B cell (primary cell): Measurements from ENCODE around the gene SH3RF1. TPM values are rescaled to one million over a fixed set of nuclear protein-coding genes. Genes with fewer than 3 reads are reported as not detected.

Experiments
- ATAC-seq: fragments of 200-7000 bp; cut with Tn5 transposase; one replicate; pipeline ENCODE4 v1.10.0; 2021; ENCODE audit warnings: low read depth, mild to moderate bottlenecking, moderate number of reproducible peaks, moderate library complexity
- CTCF ChIA-PET: fragments of 350-600 bp; sonication (Branson Sonifier 250); formaldehyde crosslinking; loops from one replicate; lab custom pipeline; 2021; ENCODE audit warnings: antibody characterized with exemption, inconsistent platforms; lab: Charles Lee
- POLR2A ChIA-PET: fragments of 350-600 bp; sonication (Branson Sonifier 250); formaldehyde crosslinking; loops from one replicate; lab custom pipeline; 2021; ENCODE audit warnings: antibody characterized with exemption; lab: Charles Lee
- DNase-seq: peaks from one replicate; pipeline ENCODE4 v3.0.0; 2013
- H2AFZ ChIP-seq: 2 replicates; pipeline ENCODE4 v1.6.1; 2012; ENCODE audit warnings: mild to moderate bottlenecking, low read depth, low read length; ENCODE audit not compliant: insufficient read depth, poor library complexity, severe bottlenecking
- H3K27ac ChIP-seq, 2 donors: 1 replicate in 1 of 2; 2 replicates in 1 of 2; pipeline ENCODE4 v1.5.1; 2012 to 2013; ENCODE audit warnings: low read length in 2 of 2, mild to moderate bottlenecking in 2 of 2, moderate library complexity in 1 of 2
- H3K27me3 ChIP-seq, 4 experiments: fragments of 200-600 bp in 1 of 4; sonication (generic) in 1 of 4; replicated peaks in 1 of 4; 1 replicate in 2 of 4; 2 replicates in 2 of 4; pipeline versions ENCODE4 v1.6.1 to v1.7.0; 2013 to 2016; ENCODE audit warnings: low read length in 3 of 4, mild to moderate bottlenecking in 2 of 4, mixed read lengths in 1 of 4, moderate library complexity in 1 of 4; ENCODE audit not compliant: insufficient read depth in 4 of 4, control insufficient read depth in 3 of 4; ENCODE audit errors: control extremely low read depth in 1 of 4
- H3K36me3 ChIP-seq, 2 experiments: replicated peaks in 1 of 2; 1 replicate in 1 of 2; 2 replicates in 1 of 2; pipeline versions ENCODE4 v1.6.1 to v1.7.1; 2013; ENCODE audit warnings: low read length in 1 of 2; ENCODE audit not compliant: insufficient read depth in 2 of 2, control insufficient read depth in 1 of 2; ENCODE audit errors: control extremely low read depth in 1 of 2, extremely low read depth in 1 of 2
- H3K4me1 ChIP-seq, 2 donors: fragments of 200-600 bp in 1 of 2; sonication (generic) in 1 of 2; 1 replicate in 1 of 2; 2 replicates in 1 of 2; pipeline versions ENCODE4 v1.5.1 to v1.6.1; 2013 to 2017; ENCODE audit warnings: low read length in 2 of 2; ENCODE audit not compliant: control insufficient read depth in 2 of 2, insufficient read depth in 2 of 2
- H3K4me2 ChIP-seq: replicated peaks from 2 replicates; pipeline ENCODE3; 2012; ENCODE audit warnings: mild to moderate bottlenecking, low read depth, low read length; ENCODE audit not compliant: poor library complexity, severe bottlenecking
- H3K4me3 ChIP-seq, 5 experiments: fragments of 200-600 bp in 1 of 5; sonication (generic) in 1 of 5; 1 replicate in 3 of 5; 2 replicates in 2 of 5; pipeline versions ENCODE4 v1.5.1 to v1.7.0; 2011 to 2016; ENCODE audit warnings: low read length in 4 of 5, mild to moderate bottlenecking in 4 of 5, low read depth in 2 of 5, control low read depth in 1 of 5, moderate library complexity in 1 of 5; ENCODE audit not compliant: insufficient read depth in 1 of 5; ENCODE audit errors: control extremely low read depth in 1 of 5, extremely low read depth in 1 of 5
- H3K79me2 ChIP-seq: fragments of 200-600 bp; sonication (generic); one replicate; pipeline ENCODE4 v1.6.0; 2016; ENCODE audit warnings: low read length; ENCODE audit not compliant: control insufficient read depth, insufficient read depth
- H3K9ac ChIP-seq: fragments of 200-600 bp; sonication (generic); 2 replicates; pipeline ENCODE4 v1.6.1; 2017; ENCODE audit warnings: mild to moderate bottlenecking, low read length, moderate library complexity
- H3K9me3 ChIP-seq, 3 donors: one replicate each; pipeline versions ENCODE4 v1.6.1 to v1.7.1; 2013; ENCODE audit warnings: low read length in 2 of 3; ENCODE audit not compliant: control insufficient read depth in 2 of 3, insufficient read depth in 1 of 3; ENCODE audit errors: control extremely low read depth in 1 of 3
- H4K20me1 ChIP-seq: 2 replicates; pipeline ENCODE4 v1.6.0; 2012; ENCODE audit warnings: mild to moderate bottlenecking, low read length; ENCODE audit not compliant: insufficient read depth, control insufficient read depth, poor library complexity, severe bottlenecking
- H3K27ac Mint-ChIP-seq: one replicate; pipeline ENCODE4 v1.8.0; 2021; ENCODE audit warnings: mixed read lengths
- H3K27me3 Mint-ChIP-seq: one replicate; pipeline ENCODE4 v1.8.0; 2021; ENCODE audit warnings: mixed read lengths
- H3K4me1 Mint-ChIP-seq: one replicate; pipeline ENCODE4 v1.8.0; 2021; ENCODE audit warnings: mixed read lengths
- H3K4me3 Mint-ChIP-seq: one replicate; pipeline ENCODE4 v1.8.0; 2021; ENCODE audit warnings: mixed read lengths
- H3K9me3 Mint-ChIP-seq: one replicate; pipeline ENCODE4 v1.8.0; 2022; ENCODE audit warnings: mixed read lengths; ENCODE audit not compliant: insufficient read depth
- EZH2 ChIP-seq: IDR thresholded peaks from 2 replicates; pipeline ENCODE4 v1.6.1; 2012; ENCODE audit warnings: borderline replicate concordance, low read depth, mild to moderate bottlenecking, moderate library complexity, low read length; ENCODE audit not compliant: insufficient read depth, poor library complexity, severe bottlenecking
- WGBS: methylation state at CpG from one replicate; pipeline ENCODE4 v1.1.5; 2013; ENCODE audit warnings: missing lambda C conversion rate; ENCODE audit not compliant: insufficient coverage; 5-methylcytosine and 5-hydroxymethylcytosine counted together
- intact Hi-C: fragments of 100-400 bp; cut with micrococcal nuclease; formaldehyde crosslinking; loops from one replicate; pipeline ENCODE4 v1.10.0; 2022
- polyA plus RNA-seq: library from polyadenylated mRNA; depleted of rRNA; stranded (reverse); fragments of >200 nt; gene quantifications from 2 replicates; pipeline ENCODE4 v1.2.3, GENCODE V29; 2012
- total RNA-seq, 2 donors: library from RNA; stranded (reverse); fragments of 120-200 nt in 1 of 2; gene quantifications; 1 replicate in 1 of 2; 2 replicates in 1 of 2; pipeline versions ENCODE4 v1.2.3 to v1.2.4, GENCODE V29; 2013 to 2022
- TF ChIP-seq, protein P1 (sequence below): fragments of 200-600 bp; IDR thresholded peaks from one replicate; pipeline ENCODE4 v1.8.0; 2022; ENCODE audit warnings: antibody characterized with exemption, mild to moderate bottlenecking

The SH3RF1 gene
- total and polyA plus RNA-seq, 2 donors (not counting 1 experiment from before 2014, with no cell fraction given): 2.0 to 5.4 TPM

DNA sequence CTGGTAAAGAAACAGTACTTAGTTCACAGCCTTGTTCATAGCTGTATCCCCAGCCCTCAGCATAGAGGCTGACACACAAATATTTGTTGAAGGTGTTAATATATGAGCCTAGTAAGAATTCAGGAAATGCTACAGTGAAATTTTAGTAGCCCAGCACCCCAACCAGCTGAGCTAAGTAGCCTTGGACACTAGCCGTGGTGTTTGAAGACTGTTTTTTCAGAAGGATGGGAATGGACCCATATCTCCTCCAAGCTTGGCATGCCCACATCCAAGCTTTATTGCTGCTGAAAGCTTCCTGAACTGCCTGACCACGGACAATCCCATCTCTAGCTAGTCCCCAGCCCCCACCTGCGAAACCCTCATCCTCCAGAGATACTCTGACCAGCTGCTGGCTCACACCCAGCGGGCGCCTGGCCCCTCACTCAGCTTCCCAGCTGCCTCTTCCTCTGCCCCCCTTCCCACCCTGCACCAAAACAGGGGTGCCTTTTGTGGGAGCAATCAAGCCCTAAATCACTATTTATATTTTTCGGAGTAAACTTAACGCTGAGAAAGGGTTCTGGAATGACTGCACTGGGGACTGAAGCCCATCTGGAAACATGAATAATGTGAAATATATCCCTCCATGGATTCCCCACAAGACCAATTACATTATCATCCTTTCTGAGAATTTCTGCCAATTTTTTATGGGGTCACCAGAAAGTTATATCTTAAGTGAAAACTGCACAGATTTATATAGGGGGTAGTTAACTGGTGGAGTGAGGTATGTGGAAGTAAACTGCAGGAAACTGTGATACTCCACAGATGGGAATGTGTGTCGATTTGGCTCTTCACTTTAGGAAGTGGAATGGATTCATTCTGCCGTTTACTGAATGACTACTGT is 219.6 kb downstream of the SH3RF1 start:
- Histone ChIP-seq H3K4me2 (no peak overlapping the region), H3K27me3 (no peaks in the 10 kb centered on the region), H3K9ac (no peak overlapping the region), H3K4me3 (no peak overlapping the region), H3K27ac (no peak overlapping the region), H3K9me3 (no peaks in the 10 kb centered on the region), H3K79me2 (no peaks in the 10 kb centered on the region), H2AFZ (no peak overlapping the region), H3K36me3 (no peaks in the 10 kb centered on the region), H4K20me1 (no peaks in the 10 kb centered on the region), H3K4me1 (no peaks in the 10 kb centered on the region)
- peaks cover 16% of the 10 kb centered on the region for H3K27me3 Mint-ChIP-seq
- no peak overlapping the region for H3K27ac Mint-ChIP-seq
- TF ChIP-seq, protein P1, sequence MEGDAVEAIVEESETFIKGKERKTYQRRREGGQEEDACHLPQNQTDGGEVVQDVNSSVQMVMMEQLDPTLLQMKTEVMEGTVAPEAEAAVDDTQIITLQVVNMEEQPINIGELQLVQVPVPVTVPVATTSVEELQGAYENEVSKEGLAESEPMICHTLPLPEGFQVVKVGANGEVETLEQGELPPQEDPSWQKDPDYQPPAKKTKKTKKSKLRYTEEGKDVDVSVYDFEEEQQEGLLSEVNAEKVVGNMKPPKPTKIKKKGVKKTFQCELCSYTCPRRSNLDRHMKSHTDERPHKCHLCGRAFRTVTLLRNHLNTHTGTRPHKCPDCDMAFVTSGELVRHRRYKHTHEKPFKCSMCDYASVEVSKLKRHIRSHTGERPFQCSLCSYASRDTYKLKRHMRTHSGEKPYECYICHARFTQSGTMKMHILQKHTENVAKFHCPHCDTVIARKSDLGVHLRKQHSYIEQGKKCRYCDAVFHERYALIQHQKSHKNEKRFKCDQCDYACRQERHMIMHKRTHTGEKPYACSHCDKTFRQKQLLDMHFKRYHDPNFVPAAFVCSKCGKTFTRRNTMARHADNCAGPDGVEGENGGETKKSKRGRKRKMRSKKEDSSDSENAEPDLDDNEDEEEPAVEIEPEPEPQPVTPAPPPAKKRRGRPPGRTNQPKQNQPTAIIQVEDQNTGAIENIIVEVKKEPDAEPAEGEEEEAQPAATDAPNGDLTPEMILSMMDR: no peak
- no peak for TF ChIP-seq EZH2
- intact Hi-C loops: no loop called here
- POLR2A ChIA-PET: interaction anchor here (0.6 kb wide), 1 partner anchor 165 kb away, joined by 3 read pairs; no protein-coding TSS in a partner anchor
- ATAC-seq (no peak), DNase-seq (no peak)
- H3K9me3 Mint-ChIP-seq: no peaks in the 10 kb centered on the region
- CTCF ChIA-PET: no interaction called here
- WGBS: 89% methylated on average over 6 of the region's 9 CpGs
- H3K4me3 Mint-ChIP-seq: no peak overlapping the region
- no peaks in the 10 kb centered on the region for H3K4me1 Mint-ChIP-seq

DNA sequence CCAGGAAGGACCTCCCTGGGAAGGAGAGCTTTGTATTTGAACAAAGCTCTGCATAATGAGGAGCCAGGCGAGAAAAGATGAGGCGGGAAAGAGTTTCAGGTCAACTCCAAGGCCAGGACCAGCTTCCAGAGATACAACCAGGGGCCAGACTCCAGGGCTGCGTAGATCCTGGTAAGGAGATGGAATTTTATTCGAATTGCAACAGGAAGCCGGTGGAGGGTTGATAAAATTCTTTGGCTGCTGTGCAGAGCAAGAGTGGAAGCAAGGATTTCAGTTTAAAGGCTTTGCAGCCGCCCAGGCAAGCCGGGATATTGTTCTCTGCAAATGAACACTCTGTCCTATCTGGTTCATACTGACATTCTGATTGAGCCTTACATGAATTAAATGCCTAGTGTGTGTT is 220.5 kb downstream of the SH3RF1 start:
- no peaks in the 10 kb centered on the region for H3K4me1 Mint-ChIP-seq
- Histone ChIP-seq H3K79me2 (no peaks in the 10 kb centered on the region), H3K4me3 (no peak overlapping the region), H3K27me3 (no peaks in the 10 kb centered on the region), H3K4me2 (no peak overlapping the region), H3K4me1 (no peaks in the 10 kb centered on the region), H4K20me1 (no peaks in the 10 kb centered on the region), H3K9ac (no peak overlapping the region), H2AFZ (no peak overlapping the region), H3K27ac (no peak overlapping the region), H3K36me3 (no peaks in the 10 kb centered on the region), H3K9me3 (no peaks in the 10 kb centered on the region)
- intact Hi-C loops: no loop called here
- WGBS: 96% methylated on average over 5 of the region's 7 CpGs
- H3K9me3 Mint-ChIP-seq: no peaks in the 10 kb centered on the region
- no peak for ATAC-seq
- H3K27ac Mint-ChIP-seq: no peak overlapping the region
- H3K27me3 Mint-ChIP-seq: peaks cover 16% of the 10 kb centered on the region
- TF ChIP-seq, protein P1: no peak
- no peak for TF ChIP-seq EZH2
- DNase-seq: no peak
- H3K4me3 Mint-ChIP-seq: no peak overlapping the region
- ChIA-PET POLR2A (no interaction called here), CTCF (no interaction called here)
